HL-60/S4 treated with phorbol 12-myristate 13-acetate at 8.2 ng/mL for 4 days and 3 days (cell line): Measurements from ENCODE around the gene HRG.
"Not testable (repeated sequence)": the region's sequence is repeated elsewhere in the genome, so short reads cannot be mapped to it uniquely, and the experiment has no call there.

Experiments used
- in situ Hi-C: fragments of 300-500 bp; cut with MboI; formaldehyde crosslinking; loops from 2 replicates; pipeline ENCODE4 v1.15.0; 2022; ENCODE audit warnings: low sequenced_read_pairs

HRG gene

DNA sequence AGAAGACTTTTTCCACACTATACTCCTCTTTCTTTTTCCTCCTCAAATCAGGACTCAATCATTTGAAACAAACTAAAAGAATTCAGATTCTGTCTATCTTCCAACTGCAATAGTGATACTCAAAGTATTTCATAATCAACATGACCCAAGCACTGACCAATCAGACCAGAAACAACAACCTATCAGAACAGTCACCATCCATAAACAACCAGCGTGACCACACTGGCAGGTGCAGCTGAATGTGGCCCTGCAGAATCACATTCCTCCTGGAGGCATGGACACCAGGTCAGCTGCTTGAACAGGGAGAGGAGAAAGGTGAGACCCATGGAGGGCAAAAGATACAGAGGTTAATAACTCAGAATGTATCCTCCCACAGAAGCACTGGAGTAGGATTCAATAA, 13.3 kb downstream of the HRG start:
- in situ Hi-C loops, result no loop called here

DNA sequence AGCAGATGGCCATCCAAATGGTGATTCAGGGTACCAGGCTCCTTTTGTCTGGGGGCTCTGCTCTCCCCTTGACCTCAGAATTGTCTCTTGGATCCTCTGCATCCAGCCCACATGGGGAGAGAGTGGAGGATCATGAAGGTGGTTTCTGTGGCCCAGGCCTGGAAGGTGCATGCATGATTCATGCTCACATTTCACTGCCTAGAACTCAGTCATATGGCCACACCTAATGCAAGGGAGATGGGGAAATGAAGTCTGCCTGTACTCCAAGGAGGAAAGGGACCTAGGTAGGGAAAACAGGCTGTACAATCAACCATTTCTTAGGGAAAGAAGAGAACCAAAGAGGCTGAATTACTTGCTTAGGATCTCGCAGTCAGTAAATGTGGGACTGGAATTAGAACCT, 15.1 kb downstream of the HRG start:
- in situ Hi-C loops, result no loop called here

DNA sequence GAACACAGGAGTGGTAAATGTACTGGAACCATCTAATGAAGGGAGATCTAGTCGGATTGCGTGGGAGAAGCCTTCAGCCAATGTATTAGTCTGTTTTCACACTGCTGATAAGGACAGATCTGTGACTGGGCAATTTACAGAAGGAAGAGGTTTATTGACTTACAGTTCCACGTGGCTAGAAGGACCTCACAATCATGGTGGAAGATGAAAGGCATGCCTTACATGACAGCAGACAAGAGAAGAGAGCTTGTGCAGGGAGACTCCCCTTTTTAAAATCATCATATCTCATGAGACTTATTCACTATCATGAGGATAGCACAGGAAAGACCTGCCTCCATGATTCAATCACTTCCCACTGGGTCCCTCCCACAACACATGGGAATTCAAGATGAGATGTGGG, 17.0 kb downstream of the HRG start:
- in situ Hi-C loops, result no loop called here

DNA sequence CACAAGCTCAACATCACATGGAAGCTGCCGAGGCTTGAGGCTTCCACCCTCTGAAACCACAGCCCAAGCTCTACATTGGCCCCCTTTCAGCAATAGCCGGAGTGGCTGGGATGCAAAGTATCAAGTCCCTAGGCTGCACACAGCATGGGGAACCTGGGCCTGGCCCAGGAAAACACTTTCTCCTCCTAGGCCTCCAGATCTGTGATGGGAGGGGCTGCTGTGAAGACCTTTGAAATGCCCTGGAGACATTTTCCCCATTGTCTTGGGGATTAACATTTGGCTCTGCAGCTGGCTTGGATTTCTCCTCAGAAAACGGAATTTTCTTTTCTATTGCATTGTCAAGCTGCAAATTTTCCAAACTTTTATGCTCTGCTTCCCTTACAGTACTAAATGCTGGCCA, 18.2 kb downstream of the HRG start:
- in situ Hi-C loops, result no loop called here

DNA sequence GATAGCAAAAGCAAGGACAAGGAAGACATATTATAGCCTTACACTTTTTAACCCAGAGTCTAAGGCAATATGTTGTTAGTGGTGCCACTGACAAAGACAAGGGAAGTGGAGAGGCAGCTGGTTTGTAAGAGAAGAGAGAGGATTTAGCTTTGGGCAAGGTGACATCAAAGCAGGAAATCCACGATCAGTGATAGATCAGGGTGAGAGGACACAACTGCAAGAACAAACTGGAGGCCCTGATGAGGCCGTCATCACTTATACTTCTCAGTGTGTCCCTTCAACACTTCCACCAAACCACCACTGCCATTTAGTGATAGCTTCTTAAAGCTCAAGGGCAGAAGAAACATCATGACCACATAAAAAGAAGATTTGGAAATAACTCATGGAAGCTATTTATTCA, 20.7 kb downstream of the HRG start:
- in situ Hi-C loops, result not testable (repeated sequence)

DNA sequence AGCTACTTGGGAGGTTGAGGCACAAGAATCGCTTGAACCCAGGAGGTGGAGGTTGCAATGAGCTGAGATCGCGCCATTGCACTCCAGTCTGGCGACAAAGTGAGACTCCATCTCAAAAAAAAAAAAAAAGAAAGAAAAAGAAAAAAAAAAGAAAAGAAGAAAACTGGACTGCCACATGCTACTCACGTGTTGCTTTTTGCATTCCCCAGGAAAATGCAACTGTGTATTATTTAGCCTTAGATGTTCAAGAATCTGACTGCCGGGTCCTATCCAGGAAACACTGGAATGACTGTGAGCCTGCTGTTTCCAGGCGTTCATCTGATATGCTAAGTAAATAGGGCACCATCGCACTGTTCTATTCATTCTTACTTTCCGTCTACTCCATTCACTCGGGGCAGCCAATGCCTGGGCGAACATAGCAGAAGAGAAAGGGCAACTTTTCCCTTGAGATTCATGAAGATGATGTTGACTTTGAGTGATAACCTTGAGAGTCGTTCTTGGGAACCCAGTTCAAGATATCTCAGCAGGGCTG, 21.4 kb downstream of the HRG start:
- in situ Hi-C loops, result no loop called here

DNA sequence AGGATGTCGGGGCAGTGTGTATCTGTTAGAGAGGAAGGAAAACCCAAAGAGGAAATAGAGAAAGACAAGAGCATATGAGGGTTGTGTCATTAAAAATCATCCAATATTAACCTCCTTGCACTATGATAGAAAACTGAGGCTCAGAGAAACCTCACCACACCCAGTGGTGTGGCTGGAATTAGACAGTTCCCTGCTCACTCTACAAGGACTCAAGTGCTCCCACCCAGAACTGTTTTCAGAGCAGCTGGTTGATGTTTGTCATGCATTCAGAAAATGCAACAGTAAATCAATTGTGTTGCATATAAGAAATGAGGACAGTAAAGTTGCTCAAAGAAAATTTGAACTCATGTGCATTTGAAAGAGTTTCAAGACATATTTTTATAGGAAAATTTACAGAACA, 24.5 kb downstream of the HRG start:
- in situ Hi-C loops, result not testable (repeated sequence)

DNA sequence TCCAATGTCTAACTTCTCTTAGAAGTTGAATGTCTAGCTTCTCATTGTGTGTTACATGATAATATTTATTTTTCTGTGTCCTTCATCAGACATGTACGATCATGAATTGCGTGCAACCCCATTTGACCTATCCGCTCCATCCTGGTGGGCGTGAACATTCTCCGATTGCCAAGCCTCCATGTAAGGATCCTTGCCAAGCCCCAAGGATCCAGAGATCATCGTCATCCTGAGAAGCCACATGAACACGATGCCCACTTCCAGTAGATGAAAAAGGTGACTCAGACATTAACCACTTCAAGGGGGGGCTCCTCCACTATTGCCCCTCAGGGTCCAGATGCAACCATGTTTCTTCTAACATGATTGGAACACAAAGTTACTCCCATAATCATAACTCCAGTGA, 25.9 kb downstream of the HRG start:
- in situ Hi-C loops, result no loop called here

DNA sequence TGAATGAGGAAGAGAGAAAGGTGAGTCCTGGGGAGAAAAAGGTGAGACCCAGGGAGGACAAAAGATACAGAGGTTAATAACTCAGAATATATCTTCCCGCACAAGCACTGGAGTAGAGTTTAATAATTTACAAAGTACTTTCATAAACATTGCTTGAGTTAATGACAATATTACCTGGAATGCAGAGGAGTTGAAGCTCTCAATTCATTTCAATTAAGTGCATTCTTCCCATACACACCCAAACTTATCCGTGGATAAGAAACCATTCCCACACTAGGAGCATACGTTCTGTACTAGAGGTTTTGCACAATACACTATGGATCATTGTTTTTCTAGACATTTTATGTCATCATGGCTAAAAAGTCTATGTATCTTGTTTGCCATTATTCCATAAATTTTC, 28.0 kb downstream of the HRG start:
- in situ Hi-C loops, result no loop called here

DNA sequence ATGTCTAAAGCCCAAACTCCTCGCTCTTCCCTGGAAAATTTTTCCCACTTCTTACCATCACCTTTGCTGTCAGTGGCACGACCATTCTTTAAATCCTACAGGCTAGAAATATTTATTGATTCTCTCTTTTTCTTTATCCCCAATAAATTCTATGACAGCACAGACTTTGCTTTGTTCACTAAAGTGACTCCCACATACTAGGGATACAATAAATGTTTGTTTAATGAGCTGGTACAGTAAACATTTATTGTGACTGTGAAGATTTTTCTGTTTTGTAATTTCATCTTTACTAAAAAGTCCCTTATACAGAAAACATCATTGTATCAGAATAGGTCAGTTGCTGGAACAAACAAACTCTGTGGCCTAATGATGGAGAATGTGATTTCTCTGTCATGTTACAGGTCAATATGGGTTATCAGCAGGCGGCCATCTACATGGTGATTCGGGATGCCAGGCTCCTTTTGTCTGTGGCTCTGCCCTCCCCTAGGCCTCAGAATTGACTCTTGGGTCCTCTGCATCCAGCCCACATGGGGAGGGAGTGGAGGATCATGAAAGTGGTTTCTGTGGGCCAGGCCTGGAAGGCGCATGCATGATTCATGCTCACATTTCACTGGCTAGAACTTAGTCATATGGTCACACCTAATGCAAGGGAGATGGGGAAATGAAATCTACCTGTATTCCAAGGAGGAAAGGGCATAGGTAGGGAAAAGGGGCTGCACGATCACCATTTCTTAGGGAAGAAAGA, 28.6 kb downstream of the HRG start:
- in situ Hi-C loops, result no loop called here

DNA sequence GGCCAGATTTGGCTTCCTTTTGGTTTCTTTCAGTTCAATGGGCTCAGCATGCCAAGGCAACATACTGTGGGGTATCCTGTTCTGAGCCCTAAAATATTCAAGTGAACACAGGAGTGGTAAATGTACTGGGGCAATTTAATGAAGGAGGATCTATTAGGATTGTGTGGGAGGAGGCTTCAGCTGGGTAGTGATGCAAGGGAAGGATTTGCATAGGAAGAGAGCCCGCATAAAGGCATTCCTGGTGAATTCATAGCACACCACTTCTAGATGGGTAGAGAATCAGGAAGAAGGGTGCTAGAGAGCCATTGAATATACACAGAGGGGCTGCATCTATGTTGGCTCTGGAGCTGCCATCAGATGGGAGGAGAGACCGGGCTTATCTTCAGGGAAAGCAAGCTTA, 30.7 kb downstream of the HRG start:
- in situ Hi-C loops, result no loop called here

DNA sequence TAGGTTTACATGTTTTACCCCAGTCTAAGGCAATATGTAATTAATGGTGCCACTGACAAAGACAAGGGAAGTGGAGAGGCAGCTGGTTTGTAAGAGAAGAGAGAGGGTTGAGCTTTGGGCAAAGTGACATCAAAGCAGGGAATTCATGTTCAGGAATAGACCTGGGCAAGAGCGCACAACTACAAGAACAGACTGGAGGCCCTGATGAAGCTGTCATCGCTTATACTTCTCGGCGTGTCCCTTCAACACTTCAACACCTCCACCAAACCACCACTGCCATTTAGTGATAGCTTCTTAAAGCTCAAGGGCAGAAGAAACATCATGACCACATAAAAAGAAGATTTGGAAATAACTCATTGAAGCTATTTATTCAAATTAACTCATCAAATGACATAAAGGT, 31.7 kb downstream of the HRG start:
- in situ Hi-C loops, result no loop called here

DNA sequence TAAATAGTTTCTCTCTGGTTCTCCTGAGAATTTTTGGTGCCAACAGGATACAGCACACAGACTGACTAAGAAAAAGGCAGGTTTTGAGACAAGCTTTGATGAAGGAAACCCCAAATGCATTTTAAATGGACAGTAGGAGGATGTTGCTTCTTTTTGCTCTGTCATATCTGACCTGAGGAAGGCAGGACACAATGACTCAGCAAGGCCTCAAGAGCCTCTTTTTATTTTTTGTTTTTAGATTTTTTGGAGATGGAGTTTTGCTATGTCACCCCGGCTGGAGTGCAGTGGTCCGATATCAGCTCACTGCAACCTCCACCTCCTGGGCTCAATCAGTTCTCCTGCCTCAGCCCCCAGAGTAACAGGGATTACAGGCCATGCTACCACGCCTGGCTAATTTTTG, 34.5 kb downstream of the HRG start:
- in situ Hi-C loops, result no loop called here

DNA sequence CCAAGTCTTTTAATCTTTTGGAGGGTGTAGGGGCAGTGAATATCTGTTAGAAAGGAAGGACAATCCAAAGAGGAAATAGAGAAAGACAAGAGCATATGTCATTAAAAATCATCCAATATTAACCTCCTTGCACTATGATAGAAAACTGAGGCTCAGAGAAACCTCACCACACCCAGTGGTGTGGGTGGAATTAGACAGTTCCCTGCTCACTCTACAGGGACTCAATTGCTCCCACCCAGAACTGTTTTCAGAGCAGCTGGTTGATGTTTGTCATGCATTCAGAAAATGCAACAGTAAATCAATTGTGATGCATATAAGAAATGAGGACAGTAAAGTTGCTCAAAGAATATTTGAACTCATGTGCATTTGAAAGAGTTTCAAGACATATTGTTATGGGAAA, 36.6 kb downstream of the HRG start:
- in situ Hi-C loops, result not testable (repeated sequence)

DNA sequence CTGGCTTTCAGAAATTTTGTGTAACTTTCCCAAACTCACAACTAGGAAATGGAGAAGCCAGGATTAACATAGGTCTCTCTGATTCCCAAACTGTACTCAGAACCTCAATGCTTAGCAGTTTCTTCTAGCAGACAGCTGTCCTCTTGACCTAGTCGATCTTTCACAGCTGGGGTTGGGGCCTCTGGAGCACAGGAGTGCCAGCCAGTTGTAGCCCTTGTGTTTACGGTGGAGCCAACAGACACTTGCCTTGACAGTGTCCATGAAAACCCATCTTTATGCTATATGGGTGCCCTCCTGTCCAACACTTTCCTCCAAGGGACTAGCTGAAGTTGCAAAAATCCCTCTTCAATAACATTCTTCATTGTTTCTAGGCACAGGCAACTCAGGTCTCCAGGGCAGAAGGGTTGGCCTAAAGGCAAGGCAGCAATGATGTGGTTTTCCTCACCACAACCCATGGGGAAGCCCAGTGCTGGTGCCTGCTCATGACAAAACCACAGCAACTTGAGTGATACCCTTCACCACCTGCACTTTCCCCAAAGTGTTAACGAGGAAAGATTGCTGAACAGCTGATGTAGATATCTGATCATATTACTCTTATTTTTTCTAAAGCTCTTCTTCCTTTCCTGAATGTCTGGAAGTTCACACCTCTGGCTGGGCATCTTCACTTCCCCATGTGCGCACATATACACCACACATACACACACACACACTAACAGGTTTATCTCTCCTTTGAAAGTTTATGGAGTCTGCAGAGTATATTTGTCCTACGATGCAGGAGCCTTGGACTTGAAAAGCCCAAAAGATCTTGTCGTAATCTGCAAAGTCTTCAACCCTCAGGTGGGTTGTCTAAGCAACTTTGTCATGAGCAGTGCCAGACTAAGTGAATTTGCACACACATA, 40.3 kb downstream of the HRG start:
- in situ Hi-C loops, result no loop called here

DNA sequence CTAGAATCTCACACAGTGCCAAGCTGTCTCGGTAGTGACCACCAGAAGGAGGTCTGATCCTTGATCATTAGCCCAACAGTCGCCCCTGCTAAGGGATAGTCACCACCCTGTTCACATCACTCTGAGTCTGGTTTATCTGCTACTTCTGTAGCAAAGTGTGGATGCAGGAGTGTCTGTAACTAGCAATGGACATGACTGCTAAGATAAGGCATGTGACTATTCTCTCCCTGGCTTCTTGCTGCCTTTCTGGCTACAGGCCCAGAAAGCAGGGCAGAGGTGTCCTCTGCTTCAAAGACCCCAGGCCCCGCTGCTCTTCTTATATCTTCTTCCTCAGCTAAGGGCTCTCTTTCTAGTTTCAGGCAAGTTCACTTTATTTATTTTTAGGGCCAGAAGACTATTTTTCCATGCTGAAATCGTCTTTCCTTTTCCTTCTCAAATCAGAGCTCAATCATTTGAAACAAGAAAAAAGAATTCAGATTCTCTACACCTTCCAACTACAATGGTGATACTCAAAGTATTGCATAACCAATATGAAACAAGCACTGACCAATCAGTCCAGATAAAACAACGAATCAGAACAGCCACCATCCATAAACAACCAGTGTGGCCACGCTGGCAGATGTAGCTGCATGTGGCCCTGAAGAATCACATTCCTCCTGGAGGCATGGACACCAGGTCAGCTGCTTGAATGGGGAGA, 43.3 kb downstream of the HRG start:
- in situ Hi-C loops, result no loop called here

DNA sequence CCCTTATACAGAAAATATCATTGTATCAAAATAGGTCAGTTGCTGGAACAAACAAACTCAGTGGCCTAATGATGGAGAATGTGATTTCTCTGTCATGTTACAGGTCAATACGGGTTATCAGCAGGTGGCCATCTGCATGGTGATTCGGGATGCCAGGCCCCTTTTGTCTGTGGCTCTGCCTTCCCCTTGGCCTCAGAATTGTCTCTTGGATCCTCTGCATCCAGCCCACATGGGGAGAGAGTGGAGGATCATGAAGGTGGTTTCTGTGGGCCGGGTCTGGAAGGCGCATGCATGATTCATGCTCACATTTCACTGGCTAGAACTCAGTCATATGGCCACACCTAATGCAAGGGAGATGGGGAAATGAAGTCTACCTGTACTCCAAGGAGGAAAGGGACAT, 44.9 kb downstream of the HRG start:
- in situ Hi-C loops, result not testable (repeated sequence)

DNA sequence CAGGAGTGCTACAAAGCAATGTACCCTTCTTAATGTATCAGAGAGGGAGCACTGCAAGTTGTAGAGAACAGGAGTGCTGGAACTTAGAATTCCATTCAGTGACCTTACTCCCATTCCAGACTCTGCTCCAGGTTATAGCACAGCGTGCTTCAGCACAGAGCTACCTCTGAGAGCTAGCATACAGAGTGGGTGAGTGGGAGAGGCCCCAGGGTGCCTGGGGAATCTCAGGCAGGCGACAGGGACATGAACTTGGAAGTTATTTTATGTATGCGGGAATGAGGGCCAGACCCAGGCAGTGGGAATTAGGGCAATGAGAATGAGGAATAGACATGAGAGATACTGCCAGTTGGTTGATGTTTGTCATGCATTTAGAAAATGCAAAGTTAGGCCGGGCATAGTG, 47.7 kb downstream of the HRG start:
- in situ Hi-C loops, result no loop called here

DNA sequence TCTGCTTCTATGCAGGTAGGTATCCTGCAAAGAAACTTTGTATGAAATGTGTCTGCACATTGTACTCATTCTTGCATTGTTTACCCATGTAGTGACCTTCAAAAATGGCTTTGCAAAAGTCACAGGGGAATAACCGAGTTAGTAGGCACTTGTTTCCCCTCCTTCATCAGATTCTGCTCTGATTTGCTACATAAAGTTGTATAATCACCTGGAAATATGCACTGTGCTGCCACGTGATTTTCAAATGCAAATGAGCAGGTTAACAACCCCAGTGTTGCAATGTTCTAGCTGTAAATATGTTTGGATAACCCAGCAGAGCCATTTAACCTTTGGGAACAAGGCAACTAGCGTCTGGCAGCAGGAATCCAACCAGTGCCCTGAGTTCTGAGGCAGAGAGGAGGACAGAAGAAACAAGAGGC, 51.2 kb downstream of the HRG start, which contains the start of gene KNG1:
KNG1 (plus strand) TSS at position 321 of the 419 bp plus-strand sequence. CDS start 184 bp downstream, outside the sequence.
- in situ Hi-C loops, result no loop called here

DNA sequence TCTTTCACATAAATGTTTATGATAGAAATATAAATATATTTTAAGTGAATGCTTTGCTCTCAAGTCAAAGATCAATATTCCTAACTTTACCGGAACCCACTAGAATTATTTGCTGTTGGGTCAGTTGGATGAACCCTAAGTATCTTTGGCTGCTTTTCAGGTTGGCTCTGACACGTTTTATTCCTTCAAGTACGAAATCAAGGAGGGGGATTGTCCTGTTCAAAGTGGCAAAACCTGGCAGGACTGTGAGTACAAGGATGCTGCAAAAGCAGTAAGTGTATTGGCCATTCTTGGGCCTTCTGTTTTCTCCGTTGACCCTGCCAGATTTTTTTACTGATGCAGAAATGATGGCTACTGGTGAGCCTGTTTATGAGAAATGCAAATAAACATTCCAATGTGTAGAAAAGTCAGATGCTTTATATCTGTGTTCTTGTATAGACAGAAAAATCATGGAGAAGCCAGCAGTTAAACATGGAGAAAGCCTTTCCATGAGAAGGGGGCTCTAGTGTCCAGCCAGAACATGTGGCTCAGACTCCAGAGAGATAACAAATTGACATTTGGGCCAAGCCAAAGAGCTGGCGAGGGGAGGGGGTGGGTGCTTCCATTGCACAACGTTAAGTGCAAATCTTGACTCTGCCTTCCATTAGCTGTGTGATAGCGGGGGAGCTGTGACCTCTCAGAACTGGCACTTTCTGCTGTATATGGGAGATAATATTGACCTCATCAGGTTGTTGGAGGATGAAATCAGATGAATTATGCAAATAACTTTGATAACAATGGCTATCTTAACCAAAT, 54.3 kb downstream of the HRG start:
- in situ Hi-C loops, result no loop called here

DNA sequence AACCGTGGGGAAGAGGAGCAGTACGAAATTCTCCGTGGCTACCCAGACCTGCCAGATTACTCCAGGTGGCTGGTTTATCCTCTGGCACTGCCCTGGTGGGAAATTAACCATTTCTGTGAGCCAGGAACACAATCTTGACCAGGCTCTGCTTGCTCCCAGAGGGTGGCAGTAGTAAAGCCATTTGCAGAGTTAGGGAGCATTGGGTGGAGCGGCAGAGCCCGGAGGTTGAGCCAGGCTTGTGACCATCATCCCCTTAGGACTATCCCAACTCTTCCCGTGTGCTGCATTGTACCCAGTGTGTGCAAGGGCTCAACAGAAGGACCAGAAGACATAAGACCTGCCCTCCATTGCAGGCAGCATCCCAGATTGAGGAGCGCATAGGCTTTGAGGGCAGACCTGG, 56.6 kb downstream of the HRG start:
- in situ Hi-C loops, result no loop called here
